Inferior parietal cortex (tissue), 1 donor: ENCODE data around the gene GOLPH3L.
"Not testable (repeated sequence)": the region's sequence is repeated elsewhere in the genome, so short reads cannot be mapped to it uniquely, and the experiment has no call there.

Source experiments
- DNase-seq: peaks from one replicate; pipeline ENCODE4 v3.0.0-alpha.2; 2016; ENCODE audit errors: extremely low spot score

The GOLPH3L gene

DNA sequence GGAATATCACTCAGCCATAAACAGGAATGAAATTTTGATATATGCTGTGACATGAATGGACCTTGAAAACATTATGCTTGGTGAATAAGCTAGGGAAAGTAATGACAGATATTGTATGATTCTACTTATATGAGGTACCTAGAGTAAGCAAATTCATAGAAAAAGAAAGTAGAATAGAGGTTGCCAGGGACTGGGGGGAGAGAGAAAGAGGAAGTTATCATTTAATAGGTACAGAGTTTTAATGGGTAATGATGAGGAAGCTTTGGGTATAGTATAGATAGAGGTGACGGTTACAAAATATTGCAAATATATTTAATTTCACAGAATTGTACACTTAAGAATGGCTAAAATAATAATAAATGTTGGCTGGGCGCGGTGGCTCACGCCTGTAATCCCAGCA is 36.4 kb downstream of the GOLPH3L start:
- DNase-seq = no peak

GRCh38 chr1:150657064-150657463 is 39.9 kb downstream of the GOLPH3L start:
- DNase-seq = not testable (repeated sequence)

GRCh38 chr1:150654635-150655034 is 42.3 kb downstream of the GOLPH3L start:
- not testable (repeated sequence) for DNase-seq

GRCh38 chr1:150650193-150650592 is 46.8 kb downstream of the GOLPH3L start:
- DNase-seq = no peak

- DNase-seq = no peak
These were observed 47.4 kb downstream of the GOLPH3L start for GRCh38 chr1:150649441-150650075.

DNA sequence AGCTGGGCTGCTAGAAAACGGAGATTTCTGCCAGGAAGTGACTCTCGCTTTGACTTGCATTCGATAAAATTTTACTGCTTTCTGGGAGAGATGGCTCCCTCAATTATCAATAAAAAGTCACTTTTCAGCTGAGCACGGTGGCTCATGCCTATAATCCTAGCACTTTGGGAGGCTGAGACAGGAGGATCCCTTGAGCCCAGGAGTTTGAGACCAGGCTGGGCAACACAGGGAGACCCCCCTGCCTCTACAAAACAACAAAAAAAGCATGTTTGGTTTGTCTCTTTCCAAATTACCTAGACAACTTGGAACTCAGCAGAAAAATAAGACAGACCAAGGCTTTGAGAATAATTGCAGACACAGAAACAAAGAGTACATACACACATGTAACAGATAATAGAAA is 54.7 kb downstream of the GOLPH3L start:
- no peak for DNase-seq

DNA sequence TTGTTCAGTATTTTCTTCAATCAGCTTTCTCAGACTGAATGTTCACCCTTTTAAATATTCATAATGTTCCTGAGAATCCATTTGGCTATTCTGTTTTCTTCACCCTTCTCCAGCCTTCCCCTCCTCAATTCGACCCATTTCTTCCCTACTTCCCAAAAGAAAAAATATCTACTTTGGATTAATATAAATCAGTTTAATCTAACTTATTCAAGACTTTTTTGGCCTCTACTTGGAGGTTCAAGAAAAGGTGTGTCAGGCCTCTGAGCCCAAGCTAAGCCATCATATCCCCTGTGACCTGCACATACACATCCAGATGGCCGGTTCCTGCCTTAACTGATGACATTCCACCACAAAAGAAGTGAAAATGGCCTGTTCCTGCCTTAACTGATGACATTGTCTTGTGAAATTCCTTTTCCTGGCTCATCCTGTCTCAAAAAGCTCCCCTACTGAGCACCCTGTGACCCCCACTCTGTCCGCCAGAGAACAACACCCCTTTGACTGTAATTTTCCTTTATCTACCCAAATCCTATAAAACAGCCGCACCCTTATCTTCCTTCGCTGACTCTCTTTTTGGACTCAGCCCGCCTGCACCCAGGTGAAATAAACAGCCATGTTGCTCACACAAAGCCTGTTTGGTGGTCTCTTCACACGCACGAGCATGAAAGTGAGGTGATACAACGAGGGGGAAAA is 55.7 kb downstream of the GOLPH3L start:
- not testable (repeated sequence) for DNase-seq

DNA sequence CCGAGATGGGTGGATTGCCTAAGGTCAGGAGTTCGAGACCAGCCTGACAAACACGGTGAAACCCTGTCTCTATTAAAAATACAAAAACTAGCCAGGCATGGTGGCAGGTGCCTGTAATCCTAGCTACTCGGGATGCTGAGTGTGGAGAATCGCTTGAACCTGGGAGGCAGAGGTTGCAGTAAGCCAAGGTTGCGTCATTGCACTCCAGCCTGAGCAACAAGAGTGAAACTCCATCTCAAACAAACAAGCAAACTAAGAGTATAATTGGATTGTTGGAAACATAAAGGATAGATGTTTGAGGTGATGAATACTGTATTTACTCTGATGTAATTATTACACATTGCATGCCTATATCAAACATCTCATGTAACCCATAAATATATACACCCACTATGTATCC is 58.5 kb downstream of the GOLPH3L start:
- DNase-seq = not testable (repeated sequence)

DNA sequence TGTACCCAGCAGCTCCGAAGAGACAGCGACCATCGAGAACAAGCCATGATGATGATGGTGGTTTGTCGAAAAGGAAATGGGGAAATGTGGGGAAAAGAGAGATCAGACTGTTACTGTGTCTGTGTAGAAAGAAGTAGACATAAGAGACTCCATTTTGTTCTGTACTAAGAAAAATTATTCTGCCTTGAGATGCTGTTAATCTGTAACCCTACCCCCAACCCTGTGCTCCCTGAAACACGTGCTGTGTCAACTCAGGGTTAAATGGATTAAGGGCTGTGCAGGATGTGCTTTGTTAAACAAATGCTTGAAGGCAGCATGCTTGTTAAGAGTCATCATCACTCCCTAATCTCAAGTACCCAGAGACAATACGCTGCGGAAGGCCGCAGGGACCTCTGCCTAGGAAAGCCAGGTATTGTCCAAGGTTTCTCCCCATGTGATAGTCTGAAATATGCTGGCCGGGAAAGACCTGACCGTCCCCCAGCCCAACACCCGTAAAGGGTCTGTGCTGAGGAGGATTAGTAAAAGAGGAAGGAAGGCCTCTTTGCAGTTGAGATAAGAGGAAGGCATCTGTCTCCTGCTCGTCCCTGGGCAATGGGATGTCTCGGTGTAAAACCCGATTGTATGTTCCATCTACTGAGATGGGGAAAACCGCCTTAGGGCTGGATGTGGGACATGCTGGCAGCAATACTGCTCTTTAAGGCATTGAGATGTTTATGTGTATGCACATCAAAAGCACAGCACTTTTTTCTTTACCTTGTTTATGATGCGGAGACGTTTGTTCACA is 61.9 kb downstream of the GOLPH3L start:
- DNase-seq = not testable (repeated sequence)

GRCh38 chr1:150629115-150629928 is 67.6 kb downstream of the GOLPH3L start, which contains the start of gene ENSA:
Gene ENSA (minus strand): TSS chr1:150629612. CDS start chr1:150629470, 142 bp downstream.
- DNase-seq = peak; percentile 99

- no peak for DNase-seq
These were observed 68.2 kb downstream of the GOLPH3L start for GRCh38 chr1:150628766-150629114.

GRCh38 chr1:150627826-150628410 is 69.0 kb downstream of the GOLPH3L start:
- DNase-seq = no peak

DNA sequence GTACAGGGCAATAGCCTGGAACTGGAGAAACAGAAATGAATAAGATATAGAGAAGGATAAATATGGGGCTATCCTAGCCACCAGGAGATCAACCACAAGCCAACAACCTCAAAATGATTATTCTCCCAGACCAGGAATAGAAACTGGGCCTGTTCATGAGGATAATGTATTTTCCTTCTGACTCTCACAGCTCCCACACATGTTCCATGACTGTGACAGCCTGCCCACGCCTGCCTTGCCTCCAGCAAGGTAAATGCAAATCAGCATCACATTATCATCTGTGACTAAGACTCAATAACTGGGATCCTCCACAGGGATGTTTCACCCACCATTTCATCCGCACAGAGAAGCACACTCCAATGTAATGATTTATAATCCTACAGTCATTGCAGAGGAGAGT is 70.8 kb downstream of the GOLPH3L start:
- DNase-seq = no peak

GRCh38 chr1:150624546-150624945 is 72.4 kb downstream of the GOLPH3L start:
- not testable (repeated sequence) for DNase-seq

DNA sequence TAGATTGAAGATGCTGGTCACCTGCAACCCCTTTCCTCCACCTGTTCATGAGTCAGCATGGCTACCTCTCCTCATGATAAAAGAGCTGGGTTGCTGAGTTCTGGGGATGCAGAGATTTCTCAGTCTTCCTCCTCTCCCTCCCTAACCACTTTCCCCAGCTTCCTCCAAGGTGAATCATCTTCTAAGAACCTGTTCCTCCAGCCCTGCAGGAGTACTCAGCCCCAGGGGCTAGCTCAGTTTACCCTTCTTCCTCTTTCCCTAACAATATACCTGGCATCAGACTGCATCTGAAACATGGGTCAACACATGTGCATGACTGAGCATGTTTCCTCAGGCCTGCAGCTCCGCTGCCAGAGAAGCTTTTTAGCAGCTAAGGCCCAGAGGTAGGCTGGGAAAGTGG is 72.8 kb downstream of the GOLPH3L start:
- not testable (repeated sequence) for DNase-seq

GRCh38 chr1:150622303-150622975 is 74.5 kb downstream of the GOLPH3L start:
- DNase-seq = no peak

- DNase-seq = no peak
These were observed 75.3 kb downstream of the GOLPH3L start for GRCh38 chr1:150621497-150622302.

- DNase-seq = no peak
These were observed 76.0 kb downstream of the GOLPH3L start for GRCh38 chr1:150620919-150621318.

DNA sequence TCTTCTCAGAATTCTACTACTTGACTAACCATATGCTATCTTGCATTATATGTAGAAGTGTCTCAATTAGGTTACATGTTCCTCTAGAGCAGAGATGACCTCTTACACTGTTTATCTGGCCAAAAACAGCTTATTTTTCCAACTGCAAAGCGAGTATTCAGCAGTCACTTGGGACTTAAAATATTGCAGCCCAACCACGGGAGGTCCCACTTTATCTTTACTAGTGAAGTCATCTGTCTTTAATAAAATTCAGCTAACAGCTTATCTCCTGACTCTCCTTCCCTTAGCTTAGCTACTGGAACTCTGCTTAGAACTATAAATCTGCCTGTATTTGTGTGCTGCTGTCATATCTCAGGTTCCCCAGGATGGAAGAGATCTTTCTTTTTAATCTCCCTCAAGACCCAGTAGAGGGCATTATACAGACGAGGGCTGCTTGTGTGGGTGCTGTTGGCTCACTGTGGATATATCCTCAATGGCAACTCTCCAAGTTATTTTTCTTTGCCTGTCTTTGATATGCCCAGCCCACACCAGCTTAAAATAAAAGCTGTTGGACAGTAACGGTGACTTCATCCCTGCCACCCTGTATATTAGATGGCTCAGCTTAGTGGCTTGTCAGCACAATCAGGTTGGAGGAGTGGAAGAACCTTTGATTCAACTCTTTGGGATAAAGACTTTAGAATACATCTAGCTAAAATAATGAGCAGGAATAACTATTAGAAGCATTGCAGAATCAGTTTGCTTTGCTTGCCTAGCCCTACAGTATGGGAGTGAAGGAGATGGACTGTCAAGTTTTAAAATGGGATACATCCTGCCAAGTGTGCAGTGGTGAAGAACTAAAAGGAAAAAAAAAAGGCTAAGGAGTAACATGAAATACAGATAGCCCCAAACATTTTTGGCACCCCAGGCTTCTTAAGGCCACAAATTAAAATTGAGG is 77.1 kb downstream of the GOLPH3L start:
- no peak for DNase-seq
